ENCODE results near the gene ZNF217. TPM values are rescaled to one million over a fixed set of nuclear protein-coding genes. Genes with fewer than 3 reads are reported as not detected.

The ZNF217 gene
- total RNA-seq, 1 experiment from 2014 or later, result 210 TPM

DNA sequence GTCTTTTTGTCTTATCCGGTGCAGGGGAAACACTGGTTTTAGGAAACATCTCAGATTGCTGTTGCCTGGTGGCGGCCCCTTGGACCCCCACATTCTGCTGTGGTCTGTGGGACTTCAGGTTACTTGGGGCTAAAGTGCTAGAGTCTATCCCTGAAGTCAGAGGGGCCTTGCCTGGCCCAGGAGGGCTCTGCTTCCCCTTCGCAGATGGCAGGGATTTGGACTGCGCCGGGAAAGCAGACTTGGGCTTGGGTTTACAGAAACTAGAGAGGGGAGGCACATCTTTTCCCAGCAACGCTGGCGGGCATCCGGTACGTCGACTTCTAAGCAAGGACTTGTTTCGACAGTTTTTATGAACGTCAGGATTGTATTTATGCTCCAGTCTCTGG, 17.5 kb downstream of the ZNF217 start:
- POLR2A ChIA-PET, result no interaction called here
- Histone ChIP-seq H3K27ac (ENCODE audit: low read length) (peak overlapping the region; percentile 100), H3K9me3 (ENCODE audit: control insufficient read depth, insufficient read depth, low read depth, low read length) (no peaks in the 10 kb centered on the region), H3K27me3 (ENCODE audit: control insufficient read depth, insufficient read depth, low read length) (no peaks in the 10 kb centered on the region), H3K4me3 (ENCODE audit: low read depth in 2 of 2, low read length in 2 of 2) (no peak overlapping the region), H3K36me3 (ENCODE audit: control insufficient read depth, insufficient read depth, low read length) (peaks cover 57% of the 10 kb centered on the region), H3K4me1 (ENCODE audit: control insufficient read depth, insufficient read depth, low read length) (peaks cover 78% of the 10 kb centered on the region)
- BruUV-seq (replicated peaks), result no TSS peak
- intact Hi-C loops (cut with micrococcal nuclease; ENCODE audit: unreplicated experiment), result loop anchor here (5.0 to 10.0 kb wide), 2 partner anchors 366 to 489 kb away; no protein-coding TSS in a partner anchor
- ATAC-seq (no peak), DNase-seq (ENCODE audit: low read depth, low spot score) (no peak)
- in situ Hi-C loops (cut with HindIII; ENCODE audit: low pct_unique_long_range_greater_than_20kb, low sequenced_read_pairs), result no loop called here
- CTCF ChIA-PET, result interaction anchor here (0.5 kb wide), 2 partner anchors 26 to 193 kb away, joined by 4 to 5 read pairs; no protein-coding TSS in a partner anchor
- no peak for TF ChIP-seq REST (IDR thresholded peaks at IDR 0.05; ENCODE audit: insufficient read depth in 1 of 2, low read depth in 2 of 2, low read length in 1 of 2)
- TF ChIP-seq POLR2AphosphoS5 (IDR thresholded peaks at IDR 0.05; ENCODE audit: low read depth, low read length), result peak; percentile 38; the same call in 1 of the 2 replicates
- TF ChIP-seq, protein P1, sequence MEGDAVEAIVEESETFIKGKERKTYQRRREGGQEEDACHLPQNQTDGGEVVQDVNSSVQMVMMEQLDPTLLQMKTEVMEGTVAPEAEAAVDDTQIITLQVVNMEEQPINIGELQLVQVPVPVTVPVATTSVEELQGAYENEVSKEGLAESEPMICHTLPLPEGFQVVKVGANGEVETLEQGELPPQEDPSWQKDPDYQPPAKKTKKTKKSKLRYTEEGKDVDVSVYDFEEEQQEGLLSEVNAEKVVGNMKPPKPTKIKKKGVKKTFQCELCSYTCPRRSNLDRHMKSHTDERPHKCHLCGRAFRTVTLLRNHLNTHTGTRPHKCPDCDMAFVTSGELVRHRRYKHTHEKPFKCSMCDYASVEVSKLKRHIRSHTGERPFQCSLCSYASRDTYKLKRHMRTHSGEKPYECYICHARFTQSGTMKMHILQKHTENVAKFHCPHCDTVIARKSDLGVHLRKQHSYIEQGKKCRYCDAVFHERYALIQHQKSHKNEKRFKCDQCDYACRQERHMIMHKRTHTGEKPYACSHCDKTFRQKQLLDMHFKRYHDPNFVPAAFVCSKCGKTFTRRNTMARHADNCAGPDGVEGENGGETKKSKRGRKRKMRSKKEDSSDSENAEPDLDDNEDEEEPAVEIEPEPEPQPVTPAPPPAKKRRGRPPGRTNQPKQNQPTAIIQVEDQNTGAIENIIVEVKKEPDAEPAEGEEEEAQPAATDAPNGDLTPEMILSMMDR (IDR thresholded peaks at IDR 0.05), result no peak

GRCh38 chr20:53575481-53576194, 18.0 kb downstream of the ZNF217 start:
- in situ Hi-C loops (cut with HindIII; ENCODE audit: low pct_unique_long_range_greater_than_20kb, low sequenced_read_pairs), result no loop called here
- ChIA-PET POLR2A (interaction anchor here (0.7 kb wide), 1 partner anchor 152 kb away, joined by 3 read pairs; no protein-coding TSS in a partner anchor), CTCF (interaction anchor here (0.5 kb wide), 2 partner anchors 25 to 194 kb away, joined by 4 to 5 read pairs; no protein-coding TSS in a partner anchor)
- Histone ChIP-seq H3K27ac (ENCODE audit: low read length) (peak overlapping the region; percentile 100), H3K36me3 (ENCODE audit: control insufficient read depth, insufficient read depth, low read length) (peaks cover 57% of the 10 kb centered on the region), H3K9me3 (ENCODE audit: control insufficient read depth, insufficient read depth, low read depth, low read length) (no peaks in the 10 kb centered on the region), H3K4me1 (ENCODE audit: control insufficient read depth, insufficient read depth, low read length) (peaks cover 81% of the 10 kb centered on the region), H3K27me3 (ENCODE audit: control insufficient read depth, insufficient read depth, low read length) (no peaks in the 10 kb centered on the region), H3K4me3 (ENCODE audit: low read depth in 2 of 2, low read length in 2 of 2) (no peak overlapping the region)
- DNase-seq (ENCODE audit: low read depth, low spot score) (no peak), ATAC-seq (no peak)
- TF ChIP-seq, protein P1 (IDR thresholded peaks at IDR 0.05), result no peak
- TF ChIP-seq TCF7L2 (IDR thresholded peaks at IDR 0.05; ENCODE audit: low read depth, low read length), result peak; percentile 12; the same call in 1 of the 2 replicates
- intact Hi-C loops (cut with micrococcal nuclease; ENCODE audit: unreplicated experiment), result loop anchor here (5.0 to 10.0 kb wide), 2 partner anchors 367 to 489 kb away; no protein-coding TSS in a partner anchor
- BruUV-seq (replicated peaks), result no TSS peak
